Thymus (tissue), 11 donors: ENCODE results near the gene USH2A. TPM values are rescaled to one million over a fixed set of nuclear protein-coding genes. Genes with fewer than 3 reads are reported as not detected.

ENCODE experiments used
- DNase-seq, 9 donors: peaks; one replicate each; pipeline ENCODE4 v3.0.0-alpha.2; 2013; ENCODE audit warnings: low spot score in 9 of 9, low read depth in 6 of 9, missing footprints in 1 of 9
- H3K27ac ChIP-seq, 2 donors: one replicate each; pipeline ENCODE4 v1.5.1; 2013; ENCODE audit warnings: control low read depth in 1 of 2, low read depth in 1 of 2, low read length in 1 of 2, mild to moderate bottlenecking in 1 of 2, moderate library complexity in 1 of 2
- H3K27me3 ChIP-seq, 2 donors: one replicate each; pipeline ENCODE4 v1.5.1; 2013; ENCODE audit warnings: low read length in 1 of 2; ENCODE audit not compliant: control insufficient read depth in 2 of 2, insufficient read depth in 1 of 2
- H3K36me3 ChIP-seq, 2 donors: one replicate each; pipeline ENCODE4 v1.5.1; 2013; ENCODE audit warnings: low read length in 1 of 2, mild to moderate bottlenecking in 1 of 2, moderate library complexity in 1 of 2; ENCODE audit not compliant: control insufficient read depth in 2 of 2, insufficient read depth in 2 of 2
- H3K4me1 ChIP-seq, 2 donors: one replicate each; pipeline ENCODE4 v1.5.1; 2013; ENCODE audit warnings: low read length in 2 of 2; ENCODE audit not compliant: control insufficient read depth in 2 of 2, insufficient read depth in 2 of 2
- H3K4me3 ChIP-seq, 2 donors: one replicate each; pipeline ENCODE4 v1.5.1; 2013; ENCODE audit warnings: low read length in 2 of 2, control low read depth in 1 of 2, mild to moderate bottlenecking in 1 of 2
- H3K9me3 ChIP-seq, 2 donors: one replicate each; pipeline ENCODE4 v1.5.1; 2013; ENCODE audit warnings: low read length in 1 of 2, mild to moderate bottlenecking in 1 of 2; ENCODE audit not compliant: control insufficient read depth in 2 of 2, insufficient read depth in 1 of 2
- WGBS: extraction: QIAGEN DNeasy Blood & Tissue Kit; methylation state at CpG from one replicate; pipeline ENCODE4 v1.1.7; 2013; 5-methylcytosine and 5-hydroxymethylcytosine counted together
- polyA plus RNA-seq: library from polyadenylated mRNA; stranded (reverse); fragments of 200-250 nt; gene quantifications from one replicate; pipeline ENCODE4 v1.2.3, GENCODE V29; 2013
- total RNA-seq: library from RNA; stranded (reverse); fragments of 120-200 nt; gene quantifications from one replicate; pipeline ENCODE4 v1.2.4, GENCODE V29; 2013
- donor health status: healthy.

Gene USH2A
- total and polyA plus RNA-seq, 2 donors: 0.09 to 0.14 TPM

DNA sequence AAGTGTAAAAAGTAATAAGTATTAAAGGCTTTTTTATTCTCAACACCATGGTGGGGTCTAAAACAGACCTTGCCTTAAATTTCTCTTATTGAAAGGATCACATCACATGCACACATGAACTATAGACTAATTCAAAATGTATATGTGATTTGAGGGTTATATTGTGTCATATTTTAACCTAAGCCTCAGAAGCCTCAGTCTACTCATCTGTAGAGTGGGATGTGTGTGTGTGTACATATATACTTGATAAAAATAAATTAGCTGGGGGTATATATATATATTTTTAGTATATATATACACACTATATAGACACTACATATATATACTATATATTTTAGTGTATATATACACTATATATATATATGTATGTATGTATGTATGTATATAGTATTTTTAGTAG lies 797.3 kb downstream of the USH2A start:
- no peak overlapping the region for H3K27ac ChIP-seq
- H3K27me3 ChIP-seq: no peaks in the 10 kb centered on the region
- no peaks in the 10 kb centered on the region for H3K9me3 ChIP-seq
- H3K4me3 ChIP-seq: no peak overlapping the region
- H3K4me1 ChIP-seq: no peaks in the 10 kb centered on the region
- H3K36me3 ChIP-seq: no peaks in the 10 kb centered on the region
- no peak for DNase-seq

DNA sequence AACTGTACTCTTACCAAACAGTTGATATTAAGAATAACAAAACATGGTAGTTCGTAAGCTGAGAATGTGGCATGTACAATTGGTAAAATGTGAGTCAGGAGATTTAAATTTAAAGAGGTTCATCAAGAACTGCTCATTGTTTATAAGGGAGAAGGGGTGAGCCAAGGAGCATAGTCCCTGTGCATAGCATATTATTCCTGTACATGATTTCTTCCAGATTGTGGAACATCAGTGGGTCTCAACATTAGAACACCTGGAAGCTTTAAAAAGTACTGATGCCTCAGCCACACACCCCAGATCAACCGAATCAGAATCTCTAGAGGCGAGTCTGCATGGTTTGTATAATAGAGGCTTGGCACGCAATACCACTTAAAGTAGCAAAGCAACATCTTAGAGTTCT lies 800.1 kb downstream of the USH2A start:
- 98% methylated on average over 4 of the region's 4 CpGs for WGBS
- no peak overlapping the region for H3K4me3 ChIP-seq
- no peaks in the 10 kb centered on the region for H3K9me3 ChIP-seq
- no peaks in the 10 kb centered on the region for H3K4me1 ChIP-seq
- no peak overlapping the region for H3K27ac ChIP-seq
- H3K36me3 ChIP-seq: peaks cover 0 to 4% of the 10 kb centered on the region in 2 donors
- DNase-seq: no peak
- no peaks in the 10 kb centered on the region for H3K27me3 ChIP-seq

GRCh38 chr1:215617979-215618378 lies 805.3 kb downstream of the USH2A start:
- H3K27ac ChIP-seq: no peak overlapping the region
- no peaks in the 10 kb centered on the region for H3K27me3 ChIP-seq
- H3K4me1 ChIP-seq: no peaks in the 10 kb centered on the region
- H3K36me3 ChIP-seq: peaks cover 3 to 8% of the 10 kb centered on the region in 2 donors
- no peak for DNase-seq
- no peak overlapping the region for H3K4me3 ChIP-seq
- no peaks in the 10 kb centered on the region for H3K9me3 ChIP-seq
- 94% methylated on average over 1 of the region's 1 CpG for WGBS

- H3K27me3 ChIP-seq: no peaks in the 10 kb centered on the region
- no peaks in the 10 kb centered on the region for H3K4me1 ChIP-seq
- no peak overlapping the region for H3K27ac ChIP-seq
- DNase-seq: no peak
- no peaks in the 10 kb centered on the region for H3K9me3 ChIP-seq
- WGBS: 88% methylated on average over 3 of the region's 3 CpGs
- no peak overlapping the region for H3K4me3 ChIP-seq
- H3K36me3 ChIP-seq: peaks cover 5 to 16% of the 10 kb centered on the region in 2 donors
These were observed 810.9 kb downstream of the USH2A start for GRCh38 chr1:215612391-215612790.

GRCh38 chr1:215608646-215609045 lies 814.6 kb downstream of the USH2A start:
- no peaks in the 10 kb centered on the region for H3K9me3 ChIP-seq
- no peaks in the 10 kb centered on the region for H3K27me3 ChIP-seq
- H3K4me3 ChIP-seq: no peak overlapping the region
- no peaks in the 10 kb centered on the region for H3K4me1 ChIP-seq
- DNase-seq: no peak
- peaks cover 5 to 16% of the 10 kb centered on the region in 2 donors for H3K36me3 ChIP-seq
- WGBS: 96% methylated on average over 4 of the region's 4 CpGs
- no peak overlapping the region for H3K27ac ChIP-seq

GRCh38 chr1:215607412-215607811 lies 815.8 kb downstream of the USH2A start:
- no peaks in the 10 kb centered on the region for H3K9me3 ChIP-seq
- peaks cover 0 to 10% of the 10 kb centered on the region in 2 donors for H3K36me3 ChIP-seq
- DNase-seq: no peak
- no peaks in the 10 kb centered on the region for H3K27me3 ChIP-seq
- H3K4me3 ChIP-seq: no peak overlapping the region
- 95% methylated on average over 1 of the region's 1 CpG for WGBS
- no peak overlapping the region for H3K27ac ChIP-seq
- H3K4me1 ChIP-seq: no peaks in the 10 kb centered on the region

DNA sequence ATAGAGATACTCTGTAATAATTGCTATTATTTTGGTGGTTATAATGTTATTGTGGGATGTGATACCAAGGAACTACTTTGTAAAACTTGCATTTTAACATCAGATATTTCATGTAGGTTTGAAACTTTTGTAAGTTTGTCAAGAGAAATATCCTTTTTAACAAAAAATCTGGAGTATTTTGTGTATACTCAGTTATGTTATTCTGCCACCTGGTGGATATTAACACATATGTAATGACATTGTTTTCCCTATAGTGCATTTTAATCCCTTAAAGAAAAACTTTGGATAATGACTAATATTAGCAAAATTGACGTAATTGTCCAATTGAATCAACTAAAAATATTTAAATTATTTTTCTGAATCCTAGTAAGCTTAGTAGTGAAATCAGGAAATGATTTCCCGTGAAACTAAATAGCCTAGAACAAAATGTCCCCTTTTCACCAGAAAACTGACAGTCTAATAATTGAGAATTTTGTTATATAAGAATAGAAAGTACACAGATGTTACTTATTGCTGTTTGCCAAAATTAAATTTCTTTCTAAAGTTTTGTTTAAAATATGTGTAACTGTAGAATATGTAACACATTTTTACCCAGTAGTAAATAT lies 816.6 kb downstream of the USH2A start:
- H3K36me3 ChIP-seq: peaks cover 0 to 10% of the 10 kb centered on the region in 2 donors
- WGBS: 94% methylated on average over 2 of the region's 2 CpGs

DNA sequence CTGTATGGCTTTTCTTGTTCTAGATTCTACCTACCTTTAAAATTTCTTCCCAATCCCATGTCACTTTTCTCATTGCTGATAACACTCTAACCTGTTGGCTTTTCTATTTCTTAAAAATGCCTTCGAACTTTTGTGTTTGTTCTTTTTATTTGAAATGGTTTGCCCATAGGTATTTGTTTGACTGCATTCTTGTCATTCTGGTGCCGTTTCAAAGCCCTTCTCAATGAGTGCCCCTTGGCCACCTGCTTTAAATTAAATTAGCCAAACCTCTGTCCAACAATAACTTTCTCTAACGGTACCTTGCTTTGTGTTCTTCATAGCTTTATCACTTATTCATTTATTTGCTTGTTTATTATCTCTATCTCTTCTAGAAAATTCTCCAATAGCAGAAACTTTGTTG lies 817.2 kb downstream of the USH2A start:
- no peak overlapping the region for H3K27ac ChIP-seq
- 94% methylated on average over 3 of the region's 3 CpGs for WGBS
- DNase-seq: no peak
- H3K9me3 ChIP-seq: no peaks in the 10 kb centered on the region
- no peak overlapping the region for H3K4me3 ChIP-seq
- peaks cover 0 to 10% of the 10 kb centered on the region in 2 donors for H3K36me3 ChIP-seq
- H3K4me1 ChIP-seq: no peaks in the 10 kb centered on the region
- no peaks in the 10 kb centered on the region for H3K27me3 ChIP-seq

More for the DNA sequence above, 816.6 kb downstream of the USH2A start:
- no peak overlapping the region for H3K27ac ChIP-seq
- H3K4me1 ChIP-seq: no peaks in the 10 kb centered on the region
- no peaks in the 10 kb centered on the region for H3K9me3 ChIP-seq
- H3K4me3 ChIP-seq: no peak overlapping the region
- H3K27me3 ChIP-seq: no peaks in the 10 kb centered on the region
- DNase-seq: no peak

DNA sequence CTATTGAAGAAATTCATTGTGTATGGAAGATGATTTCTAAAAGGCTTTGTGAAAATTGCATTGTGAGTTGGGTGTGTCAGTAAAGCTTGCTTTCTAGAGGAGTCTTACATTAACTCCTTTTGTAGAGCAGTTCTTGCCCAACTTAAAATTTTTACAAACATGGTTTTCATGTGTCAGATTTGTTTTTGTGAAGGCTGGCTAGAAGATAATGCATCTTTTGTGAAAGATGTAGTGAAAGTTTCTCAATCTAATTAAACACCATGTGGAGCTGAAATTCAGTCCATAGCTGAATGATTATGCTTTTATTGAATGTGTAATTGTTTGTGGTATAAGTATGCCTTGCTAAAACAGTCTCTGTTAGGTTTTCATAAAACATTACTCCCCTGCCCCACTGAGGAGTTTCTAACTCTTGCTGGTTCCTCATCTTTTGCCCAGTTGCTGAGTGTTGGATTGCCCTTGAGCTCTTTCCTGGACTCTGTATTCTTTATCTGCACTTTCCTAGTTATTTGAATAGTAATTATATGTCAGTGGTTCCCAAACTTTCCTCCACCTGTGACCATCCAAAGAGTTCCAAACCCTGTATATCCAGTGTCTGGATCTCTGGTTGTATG lies 818.1 kb downstream of the USH2A start:
- H3K4me3 ChIP-seq: no peak overlapping the region
- no peaks in the 10 kb centered on the region for H3K4me1 ChIP-seq
- H3K27ac ChIP-seq: no peak overlapping the region
- no peak for DNase-seq
- peaks cover 0 to 10% of the 10 kb centered on the region in 2 donors for H3K36me3 ChIP-seq
- no peaks in the 10 kb centered on the region for H3K27me3 ChIP-seq
- no peaks in the 10 kb centered on the region for H3K9me3 ChIP-seq
